Loucy (cell line): ENCODE data around the gene CROCC.

ENCODE experiments used
- H2AFZ ChIP-seq: fragments of 200-600 bp; sonication (generic); 2 replicates; pipeline ENCODE4 v1.6.0; 2016; ENCODE audit warnings: antibody characterized with exemption, mild to moderate bottlenecking, low read length, moderate library complexity
- H3F3A ChIP-seq: fragments of 200-600 bp; 2 replicates; pipeline ENCODE4 v1.6.0; 2016; ENCODE audit warnings: antibody characterized with exemption, low read depth, mild to moderate bottlenecking
- H3K27me3 ChIP-seq: fragments of 200-600 bp; sonication (generic); 2 replicates; pipeline ENCODE4 v1.6.1; 2014; ENCODE audit warnings: low read length, mild to moderate bottlenecking; ENCODE audit not compliant: insufficient read depth, poor library complexity, severe bottlenecking
- H3K36me3 ChIP-seq: fragments of 200-600 bp; sonication (generic); 2 replicates; pipeline ENCODE4 v1.6.1; 2016; ENCODE audit warnings: low read length; ENCODE audit not compliant: insufficient read depth
- H3K4me1 ChIP-seq: fragments of 200-600 bp; sonication (generic); 2 replicates; pipeline ENCODE4 v1.5.1; 2014; ENCODE audit warnings: low read length, mild to moderate bottlenecking; ENCODE audit not compliant: insufficient read depth, poor library complexity, severe bottlenecking
- H3K4me2 ChIP-seq: fragments of 200-600 bp; sonication (generic); 2 replicates; pipeline ENCODE4 v1.6.0; 2014; ENCODE audit warnings: antibody characterized with exemption, low read length, low read depth, mild to moderate bottlenecking; ENCODE audit not compliant: poor library complexity, severe bottlenecking
- H3K4me3 ChIP-seq: fragments of 200-600 bp; sonication (generic); 2 replicates; pipeline ENCODE4 v1.5.1; 2014; ENCODE audit warnings: low read length, mild to moderate bottlenecking, mixed read lengths; ENCODE audit not compliant: poor library complexity, severe bottlenecking
- H3K79me2 ChIP-seq: fragments of 200-600 bp; sonication (generic); 2 replicates; pipeline ENCODE4 v1.6.1; 2014; ENCODE audit warnings: low read length; ENCODE audit not compliant: insufficient read depth
- H3K9ac ChIP-seq: fragments of 200-600 bp; sonication (generic); 2 replicates; pipeline ENCODE4 v1.6.0; 2014; ENCODE audit warnings: mild to moderate bottlenecking, low read depth, low read length, moderate library complexity; ENCODE audit not compliant: poor library complexity, severe bottlenecking
- H3K9me2 ChIP-seq: fragments of 200-600 bp; sonication (generic); replicated peaks from 2 replicates; pipeline ENCODE4 v1.6.1; 2016; ENCODE audit warnings: low read depth, low read length, mixed read lengths
- H3K9me3 ChIP-seq: fragments of 200-600 bp; sonication (generic); 2 replicates; pipeline ENCODE4 v1.6.1; 2014; ENCODE audit warnings: mild to moderate bottlenecking, antibody characterized with exemption, low read length, low read depth; ENCODE audit not compliant: insufficient read depth
- H4K20me1 ChIP-seq: fragments of 200-600 bp; sonication (generic); 2 replicates; pipeline ENCODE4 v1.6.0; 2014; ENCODE audit warnings: antibody characterized with exemption, low read length, mild to moderate bottlenecking; ENCODE audit not compliant: insufficient read depth, poor library complexity, severe bottlenecking
- EZH2phosphoT487 ChIP-seq: fragments of 200-600 bp; IDR thresholded peaks from 2 replicates; pipeline ENCODE4 v1.6.1; 2018; ENCODE audit warnings: antibody characterized with exemption, mild to moderate bottlenecking, moderate library complexity, borderline replicate concordance
- TF ChIP-seq, protein P1 (sequence below): fragments of 200-600 bp; sonication (generic); conservative IDR thresholded peaks from 2 replicates; pipeline ENCODE4 v1.5.1; 2014; ENCODE audit warnings: mild to moderate bottlenecking, antibody characterized with exemption, low read length

The CROCC gene

DNA sequence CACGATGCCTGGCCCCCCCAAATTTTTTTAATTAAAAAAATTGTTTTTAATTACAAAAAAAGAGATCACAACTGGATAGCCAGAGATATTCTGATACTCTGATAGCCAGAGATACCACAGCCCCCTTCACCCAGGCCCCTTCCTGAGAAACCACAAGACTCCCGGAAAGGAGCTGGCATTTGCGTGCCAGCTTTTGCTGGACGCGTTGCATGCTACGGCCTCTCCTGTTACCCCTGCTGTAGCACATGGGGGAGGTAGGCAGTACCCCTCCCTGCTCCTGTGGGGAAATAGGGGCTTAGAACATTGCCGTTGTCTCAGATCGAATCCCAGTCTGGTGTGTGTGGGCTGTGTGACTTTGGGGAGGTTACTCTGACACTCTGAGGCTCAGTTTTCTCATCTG lies 36.0 kb downstream of the CROCC start:
- no peaks in the 10 kb centered on the region for H3K27me3 ChIP-seq
- TF ChIP-seq, protein P1, sequence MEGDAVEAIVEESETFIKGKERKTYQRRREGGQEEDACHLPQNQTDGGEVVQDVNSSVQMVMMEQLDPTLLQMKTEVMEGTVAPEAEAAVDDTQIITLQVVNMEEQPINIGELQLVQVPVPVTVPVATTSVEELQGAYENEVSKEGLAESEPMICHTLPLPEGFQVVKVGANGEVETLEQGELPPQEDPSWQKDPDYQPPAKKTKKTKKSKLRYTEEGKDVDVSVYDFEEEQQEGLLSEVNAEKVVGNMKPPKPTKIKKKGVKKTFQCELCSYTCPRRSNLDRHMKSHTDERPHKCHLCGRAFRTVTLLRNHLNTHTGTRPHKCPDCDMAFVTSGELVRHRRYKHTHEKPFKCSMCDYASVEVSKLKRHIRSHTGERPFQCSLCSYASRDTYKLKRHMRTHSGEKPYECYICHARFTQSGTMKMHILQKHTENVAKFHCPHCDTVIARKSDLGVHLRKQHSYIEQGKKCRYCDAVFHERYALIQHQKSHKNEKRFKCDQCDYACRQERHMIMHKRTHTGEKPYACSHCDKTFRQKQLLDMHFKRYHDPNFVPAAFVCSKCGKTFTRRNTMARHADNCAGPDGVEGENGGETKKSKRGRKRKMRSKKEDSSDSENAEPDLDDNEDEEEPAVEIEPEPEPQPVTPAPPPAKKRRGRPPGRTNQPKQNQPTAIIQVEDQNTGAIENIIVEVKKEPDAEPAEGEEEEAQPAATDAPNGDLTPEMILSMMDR: no peak
- no peak for TF ChIP-seq EZH2phosphoT487
- H3F3A ChIP-seq: no peaks in the 10 kb centered on the region
- no peak overlapping the region for H2AFZ ChIP-seq
- no peak overlapping the region for H3K9ac ChIP-seq
- H3K4me3 ChIP-seq: no peak overlapping the region
- no peaks in the 10 kb centered on the region for H3K9me2 ChIP-seq
- H3K4me2 ChIP-seq: no peak overlapping the region
- H3K36me3 ChIP-seq: no peaks in the 10 kb centered on the region
- no peaks in the 10 kb centered on the region for H3K9me3 ChIP-seq
- H3K79me2 ChIP-seq: no peaks in the 10 kb centered on the region
- H3K4me1 ChIP-seq: no peaks in the 10 kb centered on the region
- no peaks in the 10 kb centered on the region for H4K20me1 ChIP-seq

DNA sequence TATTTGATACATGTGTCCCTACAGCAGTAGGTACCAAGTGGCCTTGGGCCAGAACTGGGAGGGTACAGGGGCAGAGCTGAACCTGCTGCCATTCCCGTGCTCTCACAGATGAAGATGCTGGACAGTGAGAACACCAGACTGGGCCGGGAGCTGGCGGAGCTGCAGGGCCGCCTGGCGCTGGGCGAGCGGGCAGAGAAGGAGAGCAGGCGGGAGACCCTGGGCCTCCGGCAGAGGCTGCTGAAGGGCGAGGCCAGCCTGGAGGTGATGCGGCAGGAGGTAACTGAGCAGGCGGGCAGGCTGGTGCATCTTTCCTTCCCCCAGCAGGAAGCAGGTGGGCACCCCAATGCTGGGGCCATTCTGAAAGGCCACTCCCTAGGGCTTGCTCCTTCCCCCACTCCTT lies 36.7 kb downstream of the CROCC start:
- H3K9ac ChIP-seq: no peak overlapping the region
- H3K4me2 ChIP-seq: no peak overlapping the region
- H3K9me2 ChIP-seq: no peaks in the 10 kb centered on the region
- no peaks in the 10 kb centered on the region for H4K20me1 ChIP-seq
- H2AFZ ChIP-seq: no peak overlapping the region
- no peaks in the 10 kb centered on the region for H3K9me3 ChIP-seq
- H3K36me3 ChIP-seq: no peaks in the 10 kb centered on the region
- H3F3A ChIP-seq: no peaks in the 10 kb centered on the region
- no peaks in the 10 kb centered on the region for H3K27me3 ChIP-seq
- H3K4me1 ChIP-seq: no peaks in the 10 kb centered on the region
- H3K4me3 ChIP-seq: no peak overlapping the region
- H3K79me2 ChIP-seq: no peaks in the 10 kb centered on the region
- TF ChIP-seq, protein P1: no peak
- TF ChIP-seq EZH2phosphoT487: no peak

DNA sequence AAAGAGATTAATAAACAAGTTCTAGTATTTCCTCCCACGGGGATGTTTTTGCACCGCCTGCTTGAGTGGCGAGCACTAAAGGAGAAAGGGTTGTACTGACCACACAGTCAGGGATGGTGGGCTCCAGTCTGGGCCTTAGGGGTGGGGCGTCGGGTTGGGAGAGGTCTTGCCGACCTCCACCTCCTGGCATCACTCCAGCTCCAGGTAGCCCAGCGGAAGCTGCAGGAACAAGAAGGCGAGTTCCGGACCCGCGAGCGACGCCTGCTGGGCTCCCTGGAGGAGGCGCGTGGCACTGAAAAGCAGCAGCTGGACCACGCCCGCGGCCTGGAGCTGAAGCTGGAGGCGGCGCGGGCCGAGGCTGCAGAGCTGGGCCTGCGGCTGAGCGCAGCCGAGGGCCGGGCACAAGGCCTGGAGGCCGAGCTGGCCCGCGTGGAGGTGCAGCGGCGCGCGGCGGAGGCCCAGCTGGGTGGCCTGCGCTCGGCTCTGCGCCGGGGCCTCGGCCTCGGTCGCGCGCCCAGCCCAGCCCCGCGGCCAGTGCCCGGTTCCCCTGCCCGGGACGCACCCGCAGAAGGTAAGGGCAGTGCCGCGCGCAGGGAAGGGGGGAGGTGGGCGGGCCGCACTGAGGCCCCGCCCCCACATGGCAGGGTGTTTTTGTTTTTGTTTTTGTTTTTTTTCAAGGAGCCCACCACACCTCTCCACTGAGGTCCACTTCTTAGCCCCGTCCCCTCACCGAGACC lies 39.0 kb downstream of the CROCC start:
- H4K20me1 ChIP-seq: no peaks in the 10 kb centered on the region
- H3K36me3 ChIP-seq: no peaks in the 10 kb centered on the region
- H3K27me3 ChIP-seq: no peaks in the 10 kb centered on the region
- peak overlapping the region; percentile 11 for H3K9ac ChIP-seq
- no peaks in the 10 kb centered on the region for H3F3A ChIP-seq
- no peaks in the 10 kb centered on the region for H3K9me2 ChIP-seq
- H3K9me3 ChIP-seq: no peaks in the 10 kb centered on the region
- no peaks in the 10 kb centered on the region for H3K4me1 ChIP-seq
- peak overlapping the region; percentile 58 for H3K4me3 ChIP-seq
- peak overlapping the region; percentile 51 for H3K4me2 ChIP-seq
- peak overlapping the region; percentile 89; the same call in 1 of the 2 replicates for H2AFZ ChIP-seq
- no peaks in the 10 kb centered on the region for H3K79me2 ChIP-seq
- TF ChIP-seq EZH2phosphoT487: no peak
- TF ChIP-seq, protein P1: peak; percentile 50
